Measurements from ENCODE around the gene IER2.
"Not testable (repeated sequence)": the region's sequence is repeated elsewhere in the genome, so short reads cannot be mapped to it uniquely, and the experiment has no call there.

Gene IER2

GRCh38 chr19:13198634-13199033, 48.4 kb downstream of the IER2 start:
- DNase-seq (ENCODE audit: low read depth): no peak
- no peak for TF ChIP-seq CTCF (IDR thresholded peaks at IDR 0.05; ENCODE audit: control insufficient read depth, insufficient read depth, low read depth, low read length, missing control alignments)
- no peak overlapping the region for H3K4me3 ChIP-seq (ENCODE audit: control insufficient read depth, low read depth, low read length)

GRCh38 chr19:13202112-13202511, 51.9 kb downstream of the IER2 start:
- not testable (repeated sequence) for H3K4me3 ChIP-seq (ENCODE audit: control insufficient read depth, low read depth, low read length); DNase-seq (ENCODE audit: low read depth)
